HG03280 (cell line): ENCODE results near the gene C13orf46.

Experiments used
- ATAC-seq: cut with Tn5 transposase; IDR thresholded peaks from one replicate; pipeline ENCODE4 v1.9.1; 2021; ENCODE audit warnings: mild to moderate bottlenecking, moderate library complexity; ENCODE audit not compliant: unreplicated experiment

The C13orf46 gene

GRCh38 chr13:113941571-113942191 lies 32.2 kb downstream of the C13orf46 start:
- ATAC-seq: no peak

GRCh38 chr13:113939944-113940297 lies 34.0 kb downstream of the C13orf46 start:
- no peak for ATAC-seq

GRCh38 chr13:113939129-113939943 lies 34.5 kb downstream of the C13orf46 start:
- no peak for ATAC-seq

GRCh38 chr13:113938716-113939115 lies 35.2 kb downstream of the C13orf46 start:
- no peak for ATAC-seq

- ATAC-seq: no peak
These were observed 35.6 kb downstream of the C13orf46 start for GRCh38 chr13:113938246-113938645.

- no peak for ATAC-seq
These were observed 36.2 kb downstream of the C13orf46 start for GRCh38 chr13:113937527-113938180.

- no peak for ATAC-seq
These were observed 36.8 kb downstream of the C13orf46 start for GRCh38 chr13:113937073-113937472.

- ATAC-seq: no peak
These were observed 37.5 kb downstream of the C13orf46 start for GRCh38 chr13:113936166-113936965.

- ATAC-seq: no peak
These were observed 38.7 kb downstream of the C13orf46 start for GRCh38 chr13:113935001-113935844.

GRCh38 chr13:113934576-113934975 lies 39.3 kb downstream of the C13orf46 start:
- ATAC-seq: no peak

- no peak for ATAC-seq
These were observed 40.0 kb downstream of the C13orf46 start for GRCh38 chr13:113933901-113934300.

GRCh38 chr13:113931841-113932459 lies 41.9 kb downstream of the C13orf46 start:
- no peak for ATAC-seq

GRCh38 chr13:113930671-113931637 lies 42.9 kb downstream of the C13orf46 start:
- ATAC-seq: peak; percentile 52

GRCh38 chr13:113929628-113930615 lies 44.0 kb downstream of the C13orf46 start:
- ATAC-seq: no peak

- no peak for ATAC-seq
These were observed 44.9 kb downstream of the C13orf46 start for GRCh38 chr13:113928685-113929627.
